Bladder microvascular endothelial cell (primary cell): Measurements from ENCODE around the gene SLC4A7. TPM values are rescaled to one million over a fixed set of nuclear protein-coding genes. Genes with fewer than 3 reads are reported as not detected.

Experiments
- total RNA-seq: library from RNA; depleted of rRNA; stranded (reverse); fragments of >200 nt; gene quantifications from 2 replicates; pipeline ENCODE4 v1.2.3, GENCODE V29; 2014

The SLC4A7 gene
- total RNA-seq = 33.7 and 92.1 TPM in 2 replicates

DNA sequence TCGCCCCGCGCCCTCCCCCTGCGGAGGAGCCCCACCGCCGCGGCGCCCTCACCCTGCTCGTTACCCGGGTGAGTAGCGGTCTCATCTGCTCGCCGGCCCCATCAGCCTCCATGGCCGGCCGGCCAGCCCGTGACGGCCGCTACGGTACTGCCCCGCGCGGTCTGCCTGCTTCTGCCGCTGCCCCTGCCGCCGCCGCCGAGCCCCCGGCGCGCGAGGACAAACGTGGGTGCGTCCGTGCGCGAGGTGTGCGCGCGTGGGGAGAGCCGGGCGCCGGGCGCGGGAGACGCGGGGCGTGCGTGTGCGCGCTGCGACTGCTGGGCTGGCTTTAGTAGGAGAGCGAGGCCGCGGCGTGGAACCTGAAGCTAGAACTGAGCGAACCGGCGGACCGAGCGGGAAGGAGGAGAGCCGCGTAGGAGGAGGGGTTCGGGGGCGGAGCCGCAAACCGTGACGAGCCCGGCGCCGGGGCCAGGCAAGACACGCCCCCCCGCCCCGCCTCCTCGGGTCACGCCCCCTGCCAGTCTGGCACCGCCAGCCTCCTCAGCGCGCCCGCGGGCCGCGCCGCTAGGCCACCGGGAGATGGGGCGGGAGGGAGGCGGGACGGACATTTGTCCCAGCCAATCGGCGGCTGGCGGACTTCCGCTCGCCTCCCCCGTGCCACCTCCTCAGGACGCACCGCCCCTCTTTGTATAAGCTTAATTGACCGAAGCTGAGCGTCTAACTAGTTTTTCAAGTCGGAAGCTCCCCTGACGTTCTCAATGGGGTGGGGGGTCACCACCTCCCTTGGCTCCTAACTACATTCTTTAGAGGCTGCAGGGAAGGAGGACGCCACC, at the start of gene SLC4A7:
Gene SLC4A7 (minus strand): TSS at position 370 of the 830 bp plus-strand sequence. CDS start 258 bp downstream, at position 112.

DNA sequence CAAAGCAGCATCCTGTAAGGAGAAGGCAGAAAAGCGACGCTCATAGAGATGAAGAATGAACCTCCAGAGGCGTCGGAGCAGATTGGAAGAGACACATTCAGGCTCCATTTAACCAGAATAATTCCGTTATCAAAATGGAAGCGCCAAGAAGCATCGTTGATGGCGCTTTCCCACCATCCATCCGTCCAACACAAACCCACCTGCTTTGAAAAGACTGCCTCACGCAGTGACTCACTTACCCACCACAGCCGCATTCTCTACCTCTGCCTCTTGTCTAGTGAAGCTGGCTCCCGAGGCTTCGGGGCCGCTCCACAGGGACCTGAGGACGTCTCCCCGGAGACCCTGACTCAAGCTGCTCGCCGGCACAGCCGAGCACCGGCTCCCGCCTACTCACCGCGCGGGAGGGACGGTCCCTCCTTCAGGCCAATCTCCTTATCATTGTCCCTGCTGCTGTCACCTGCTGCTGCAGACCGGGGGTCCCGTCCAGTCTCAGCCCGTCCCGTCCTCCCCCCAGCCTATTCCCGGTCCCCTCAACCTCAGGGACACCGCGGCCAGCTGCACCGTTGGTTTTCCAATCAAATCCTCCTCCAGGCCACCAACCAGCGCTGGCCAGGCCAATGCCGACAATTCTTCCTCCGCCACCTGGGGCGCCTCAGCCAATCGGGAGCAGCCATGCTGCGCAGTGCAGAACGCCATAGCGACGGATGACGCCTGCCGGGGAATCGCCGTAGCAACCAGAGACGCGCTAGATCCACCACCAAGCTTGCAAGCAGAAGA, 115.2 kb downstream of the SLC4A7 start, which contains the start of gene NEK10:
Gene NEK10 (minus strand): TSS at position 553 of the 777 bp plus-strand sequence. CDS start 16,501 bp downstream, outside the sequence.

Other genes starting within 250 kb of the SLC4A7 start
- 1.6 and 2.8 TPM in 2 replicates for gene NEK10, start 115.0 kb downstream of the SLC4A7 start, total RNA-seq
- not detected in 2 replicates for gene EOMES, start 237.9 kb upstream of the SLC4A7 start, total RNA-seq